ENCODE data around the gene S100A11. TPM values are rescaled to one million over a fixed set of nuclear protein-coding genes. Genes with fewer than 3 reads are reported as not detected.

Gene S100A11
- total RNA-seq, 1 donor from 2014 or later, result 450 TPM

DNA sequence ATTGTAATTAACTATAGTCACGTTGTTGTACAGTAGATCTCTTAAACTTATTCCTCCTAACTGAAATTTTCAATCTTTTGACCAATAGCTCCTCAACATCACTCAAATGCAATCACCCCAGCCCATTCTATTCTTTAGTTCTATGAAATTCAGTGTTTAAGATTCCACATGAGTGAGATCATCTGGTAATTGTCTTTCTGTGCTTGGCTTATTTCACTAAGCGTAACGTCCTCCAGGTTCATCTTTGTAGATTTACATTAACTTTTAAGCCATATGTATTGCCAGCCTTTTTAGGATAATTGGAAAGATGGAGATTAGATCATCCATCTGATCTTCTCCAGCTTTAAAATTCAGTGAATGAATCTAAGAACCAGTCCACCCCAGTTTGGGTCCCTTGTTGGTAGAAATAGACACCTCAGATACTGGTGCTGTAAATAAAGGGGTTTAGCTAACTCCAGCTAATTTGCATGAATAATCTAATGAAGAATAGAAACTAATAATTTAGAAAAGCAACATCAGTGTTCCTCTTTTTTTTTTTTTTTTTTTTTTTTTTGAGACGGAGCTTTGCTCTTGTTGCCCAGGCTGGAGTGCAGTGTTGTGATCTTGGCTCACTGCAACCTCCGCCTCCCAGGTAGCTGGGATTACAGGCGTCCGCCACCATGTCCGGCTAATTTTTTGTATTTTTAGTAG, 50.2 kb downstream of the S100A11 start:
- intact Hi-C loops (cut with micrococcal nuclease), result no loop called here

DNA sequence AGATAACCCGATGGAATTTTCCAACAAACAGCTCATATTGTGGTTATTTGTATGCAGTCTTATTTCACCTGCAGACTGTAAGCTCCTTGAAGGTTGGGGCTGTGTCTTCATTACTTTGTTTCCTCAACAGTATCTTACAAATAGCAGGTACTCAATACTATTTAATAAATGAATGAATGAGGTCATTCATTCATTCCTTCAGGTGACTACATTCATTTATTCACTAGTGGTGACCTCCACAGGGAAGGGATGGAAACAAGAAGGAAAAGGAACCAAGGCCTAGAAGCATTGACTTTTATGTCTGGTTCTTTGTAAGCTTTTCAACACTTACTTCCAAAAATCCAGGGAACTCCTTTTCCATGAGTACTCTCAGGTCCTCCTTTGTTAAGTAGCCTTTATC, 51.0 kb downstream of the S100A11 start:
- intact Hi-C loops (cut with micrococcal nuclease), result no loop called here

DNA sequence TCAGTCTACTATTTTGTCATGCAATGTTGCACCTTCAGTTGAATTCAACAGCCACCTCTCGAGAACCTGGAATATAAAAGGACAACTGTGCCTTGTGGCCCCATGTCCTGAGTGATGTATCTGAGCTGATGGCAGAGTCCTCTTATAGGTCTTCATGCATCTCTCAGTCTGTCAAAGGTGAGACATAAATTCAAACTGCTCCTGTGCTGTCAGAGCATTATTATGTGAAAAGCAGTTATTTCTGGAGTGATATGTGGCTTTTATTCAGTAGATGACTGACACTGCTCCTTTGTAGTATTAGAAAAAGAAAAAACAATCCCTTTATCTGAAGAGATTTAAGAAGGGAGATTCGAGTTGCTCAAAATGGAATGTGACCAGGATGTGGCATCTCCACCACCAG, 51.5 kb downstream of the S100A11 start:
- intact Hi-C loops (cut with micrococcal nuclease), result no loop called here

DNA sequence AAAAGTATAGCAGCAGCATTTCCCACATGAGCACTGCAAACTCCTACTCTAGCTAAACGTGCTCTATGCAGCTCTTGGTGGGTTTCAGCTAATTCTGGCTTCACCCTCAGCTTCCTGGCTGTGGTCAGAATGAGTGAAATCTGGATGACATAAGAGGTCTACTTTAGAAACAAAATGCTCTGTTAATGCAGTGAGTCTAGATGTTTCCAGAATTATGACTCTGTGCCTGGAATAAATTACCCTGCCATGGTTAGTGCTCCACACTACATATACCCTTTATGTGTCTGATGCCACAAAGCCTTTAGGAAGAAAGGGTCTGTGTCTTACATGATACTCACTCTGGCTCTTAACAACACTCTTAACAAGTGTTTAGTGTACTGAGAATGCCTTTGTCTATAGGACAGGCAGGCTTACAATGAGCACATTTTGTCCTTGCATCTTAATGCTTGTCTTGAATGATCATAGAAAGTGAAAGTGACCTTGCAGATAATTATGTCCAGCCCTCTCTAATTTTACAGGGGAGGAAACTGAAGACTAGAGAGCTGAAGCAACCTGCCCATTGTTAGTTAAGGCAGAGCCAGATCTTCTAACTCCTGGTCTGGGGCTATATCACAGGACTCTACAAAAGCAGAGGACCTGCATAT, 52.4 kb downstream of the S100A11 start:
- intact Hi-C loops (cut with micrococcal nuclease), result loop anchor here (1.0 kb wide), 4 partner anchors 10 to 53 kb away; partner anchors contain the start of gene S100A11

Other genes with a start within 250 kb of the S100A11 start
- gene TDRKH, start 246.5 kb downstream of the S100A11 start, total RNA-seq, result 20.3 and 20.8 TPM in 2 replicates
- 0.10 and 0.12 TPM in 2 replicates for gene LINGO4, start 231.6 kb downstream of the S100A11 start, total RNA-seq
- gene RORC, start 205.2 kb downstream of the S100A11 start, total RNA-seq, result 1.5 and 1.9 TPM in 2 replicates
- 0.66 and 0.83 TPM in 2 replicates for gene C2CD4D, start 197.2 kb downstream of the S100A11 start, total RNA-seq
- not detected in 2 replicates for gene THEM5, start 183.3 kb downstream of the S100A11 start, total RNA-seq
- gene THEM4, start 127.5 kb downstream of the S100A11 start, total RNA-seq, result 31.9 and 34.6 TPM in 2 replicates
- gene S100A10, start 43.1 kb downstream of the S100A11 start, total RNA-seq, result 263 and 272 TPM in 2 replicates
- not detected in 2 replicates for gene TCHHL1, start 52.1 kb upstream of the S100A11 start, total RNA-seq
- 0.07 TPM in 1 of 2 replicates, not detected in the other for gene TCHH, start 78.4 kb upstream of the S100A11 start, total RNA-seq
- gene RPTN, start 122.2 kb upstream of the S100A11 start, total RNA-seq, result not detected in 2 replicates
- not detected in 2 replicates for gene HRNR, start 187.2 kb upstream of the S100A11 start, total RNA-seq

All from T-helper 1 cell treated with Interleukin-12 subunit alpha and Interleukin-12 subunit beta and Interleukin-4 antibody, amounts not matched to agents 30 ng/mL and 1 ng/mL, for 36 hours (primary cell).